ENCODE measurements around the gene SERPINB5. TPM values are rescaled to one million over a fixed set of nuclear protein-coding genes. Genes with fewer than 3 reads are reported as not detected.

The SERPINB5 gene
- total RNA-seq, 1 experiment from 2014 or later, result 26.2 TPM

- intact Hi-C loops (cut with micrococcal nuclease; ENCODE audit: unreplicated experiment), result loop anchor here (10.0 kb wide), 1 partner anchor 88 kb away; no protein-coding TSS in a partner anchor
- BruUV-seq (replicated peaks), result no TSS peak
Observed at GRCh38 chr18:63492851-63493250, 16.1 kb downstream of the SERPINB5 start.

GRCh38 chr18:63495675-63496074 lies 18.9 kb downstream of the SERPINB5 start:
- CTCF ChIA-PET, result no interaction called here

More at GRCh38 chr18:63492851-63493250, 16.1 kb downstream of the SERPINB5 start:
- DNase-seq, result no peak
- no peaks in the 10 kb centered on the region for H4K20me1 ChIP-seq (ENCODE audit: insufficient read depth)
- H3K79me2 ChIP-seq (ENCODE audit: low read depth), result no peaks in the 10 kb centered on the region
- H3K9me2 ChIP-seq (ENCODE audit: insufficient read depth), result no peaks in the 10 kb centered on the region
- no peak overlapping the region for H2AFZ ChIP-seq
- no peaks in the 10 kb centered on the region for H3K4me1 ChIP-seq (replicated peaks; ENCODE audit: insufficient read depth)
- no peak overlapping the region for H3K4me2 ChIP-seq
- ChIA-PET CTCF (interaction anchor here (0.5 to 0.6 kb wide), 3 partner anchors 109 to 266 kb away, joined by 3 to 5 read pairs (median 4); no protein-coding TSS in a partner anchor), POLR2A (ENCODE audit: unreplicated experiment) (no interaction called here)
- peaks cover 3% of the 10 kb centered on the region; the same call in 1 of the 2 replicates for H3F3A ChIP-seq (ENCODE audit: insufficient read depth, low read depth)
- no peak overlapping the region for H3K4me3 ChIP-seq
- no peaks in the 10 kb centered on the region for H3K27me3 ChIP-seq (ENCODE audit: insufficient read depth, low read depth)
- H3K9me3 ChIP-seq (ENCODE audit: insufficient read depth, low read depth), result no peaks in the 10 kb centered on the region
- H3K36me3 ChIP-seq (ENCODE audit: low read depth), result peaks cover 51% of the 10 kb centered on the region
- H3K27ac ChIP-seq, result no peak overlapping the region
- TF ChIP-seq EZH2 (IDR thresholded peaks at IDR 0.05; ENCODE audit: low read depth), result no peak
- TF ChIP-seq, protein P1, sequence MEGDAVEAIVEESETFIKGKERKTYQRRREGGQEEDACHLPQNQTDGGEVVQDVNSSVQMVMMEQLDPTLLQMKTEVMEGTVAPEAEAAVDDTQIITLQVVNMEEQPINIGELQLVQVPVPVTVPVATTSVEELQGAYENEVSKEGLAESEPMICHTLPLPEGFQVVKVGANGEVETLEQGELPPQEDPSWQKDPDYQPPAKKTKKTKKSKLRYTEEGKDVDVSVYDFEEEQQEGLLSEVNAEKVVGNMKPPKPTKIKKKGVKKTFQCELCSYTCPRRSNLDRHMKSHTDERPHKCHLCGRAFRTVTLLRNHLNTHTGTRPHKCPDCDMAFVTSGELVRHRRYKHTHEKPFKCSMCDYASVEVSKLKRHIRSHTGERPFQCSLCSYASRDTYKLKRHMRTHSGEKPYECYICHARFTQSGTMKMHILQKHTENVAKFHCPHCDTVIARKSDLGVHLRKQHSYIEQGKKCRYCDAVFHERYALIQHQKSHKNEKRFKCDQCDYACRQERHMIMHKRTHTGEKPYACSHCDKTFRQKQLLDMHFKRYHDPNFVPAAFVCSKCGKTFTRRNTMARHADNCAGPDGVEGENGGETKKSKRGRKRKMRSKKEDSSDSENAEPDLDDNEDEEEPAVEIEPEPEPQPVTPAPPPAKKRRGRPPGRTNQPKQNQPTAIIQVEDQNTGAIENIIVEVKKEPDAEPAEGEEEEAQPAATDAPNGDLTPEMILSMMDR (conservative IDR thresholded peaks at IDR 0.05), result no peak

GRCh38 chr18:63505566-63506335 lies 29.0 kb downstream of the SERPINB5 start:
- Histone ChIP-seq H3K4me1 (replicated peaks; ENCODE audit: insufficient read depth) (peaks cover 12% of the 10 kb centered on the region), H3K9me3 (ENCODE audit: insufficient read depth, low read depth) (no peaks in the 10 kb centered on the region), H3K4me2 (no peak overlapping the region), H3K36me3 (ENCODE audit: low read depth) (0 out of 2 replicates have a peak, but pooled peaks cover 7% of the 10 kb centered on the region), H3K4me3 (no peak overlapping the region), H3K79me2 (ENCODE audit: low read depth) (no peaks in the 10 kb centered on the region), H3F3A (ENCODE audit: insufficient read depth, low read depth) (peaks cover 20% of the 10 kb centered on the region), H3K9me2 (ENCODE audit: insufficient read depth) (no peaks in the 10 kb centered on the region), H2AFZ (no peak overlapping the region), H4K20me1 (ENCODE audit: insufficient read depth) (no peaks in the 10 kb centered on the region), H3K27me3 (ENCODE audit: insufficient read depth, low read depth) (no peaks in the 10 kb centered on the region), H3K27ac (no peak overlapping the region)
- ChIA-PET CTCF (interaction anchor here (0.7 kb wide), 1 partner anchor 66 kb away, joined by 3 read pairs; no protein-coding TSS in a partner anchor), POLR2A (ENCODE audit: unreplicated experiment) (interaction anchor here (0.6 kb wide), 1 partner anchor 51 kb away, joined by 3 read pairs; no protein-coding TSS in a partner anchor)
- TF ChIP-seq, protein P1 (conservative IDR thresholded peaks at IDR 0.05), result peak; percentile 80
- TF ChIP-seq EZH2 (IDR thresholded peaks at IDR 0.05; ENCODE audit: low read depth), result no peak
- no TSS peak for BruUV-seq (replicated peaks)
- DNase-seq, result peak in 1 of 2 experiments; percentile 25
- intact Hi-C loops (cut with micrococcal nuclease; ENCODE audit: unreplicated experiment), result loop anchor here (5.0 to 10.0 kb wide), 2 partner anchors 171 to 488 kb away; no protein-coding TSS in a partner anchor

More at GRCh38 chr18:63495675-63496074, 18.9 kb downstream of the SERPINB5 start:
- Histone ChIP-seq H3K4me2 (no peak overlapping the region), H3K9me2 (ENCODE audit: insufficient read depth) (no peaks in the 10 kb centered on the region), H3K27me3 (ENCODE audit: insufficient read depth, low read depth) (no peaks in the 10 kb centered on the region), H3K79me2 (ENCODE audit: low read depth) (no peaks in the 10 kb centered on the region), H2AFZ (no peak overlapping the region), H3K4me1 (replicated peaks; ENCODE audit: insufficient read depth) (no peaks in the 10 kb centered on the region), H3K9me3 (ENCODE audit: insufficient read depth, low read depth) (no peaks in the 10 kb centered on the region), H3K4me3 (no peak overlapping the region), H3F3A (ENCODE audit: insufficient read depth, low read depth) (peaks cover 6% of the 10 kb centered on the region; the same call in 1 of the 2 replicates), H3K36me3 (ENCODE audit: low read depth) (peaks cover 35% of the 10 kb centered on the region), H3K27ac (no peak overlapping the region), H4K20me1 (ENCODE audit: insufficient read depth) (no peaks in the 10 kb centered on the region)
- no peak for TF ChIP-seq EZH2 (IDR thresholded peaks at IDR 0.05; ENCODE audit: low read depth)
- TF ChIP-seq, protein P1 (conservative IDR thresholded peaks at IDR 0.05), result no peak
- POLR2A ChIA-PET (ENCODE audit: unreplicated experiment), result no interaction called here
- no TSS peak for BruUV-seq (replicated peaks)
- DNase-seq, result no peak
- intact Hi-C loops (cut with micrococcal nuclease; ENCODE audit: unreplicated experiment), result loop anchor here (10.0 kb wide), 1 partner anchor 91 kb away; no protein-coding TSS in a partner anchor
